NCI-H1105 treated with DMSO at 0.1 percent for 48 hours (cell line): Measurements from ENCODE around the gene MUC20.
"Not testable (repeated sequence)": the region's sequence is repeated elsewhere in the genome, so short reads cannot be mapped to it uniquely, and the experiment has no call there.

Experiments used
- DNase-seq: peaks from one replicate; lab custom pipeline; 2025; lab: John Stamatoyannopoulos, UW

Gene MUC20

GRCh38 chr3:195693428-195694216 is 27.2 kb upstream of the MUC20 start:
- DNase-seq: no peak

GRCh38 chr3:195694217-195695076 is 26.3 kb upstream of the MUC20 start:
- DNase-seq: not testable (repeated sequence)

- DNase-seq: no peak
Observed at GRCh38 chr3:195696632-195697278, 24.0 kb upstream of the MUC20 start.

- DNase-seq: no peak
Observed at GRCh38 chr3:195697582-195698324, 23.0 kb upstream of the MUC20 start.

DNA sequence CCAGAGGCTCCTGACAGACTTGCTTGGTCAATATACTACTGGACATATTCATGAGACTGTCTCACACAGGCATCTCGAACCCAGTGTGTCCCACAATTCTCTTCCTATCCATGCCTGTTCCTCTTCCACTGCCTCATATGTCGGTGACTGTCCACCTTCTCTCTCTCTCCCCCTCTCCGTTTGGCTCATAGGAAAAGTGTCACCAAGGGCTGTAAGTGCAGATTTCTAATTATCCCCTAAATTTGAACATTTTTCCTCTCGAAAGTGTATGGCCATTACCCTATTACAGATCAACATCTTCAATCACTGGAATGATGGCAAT is 22.5 kb upstream of the MUC20 start:
- no peak for DNase-seq

DNA sequence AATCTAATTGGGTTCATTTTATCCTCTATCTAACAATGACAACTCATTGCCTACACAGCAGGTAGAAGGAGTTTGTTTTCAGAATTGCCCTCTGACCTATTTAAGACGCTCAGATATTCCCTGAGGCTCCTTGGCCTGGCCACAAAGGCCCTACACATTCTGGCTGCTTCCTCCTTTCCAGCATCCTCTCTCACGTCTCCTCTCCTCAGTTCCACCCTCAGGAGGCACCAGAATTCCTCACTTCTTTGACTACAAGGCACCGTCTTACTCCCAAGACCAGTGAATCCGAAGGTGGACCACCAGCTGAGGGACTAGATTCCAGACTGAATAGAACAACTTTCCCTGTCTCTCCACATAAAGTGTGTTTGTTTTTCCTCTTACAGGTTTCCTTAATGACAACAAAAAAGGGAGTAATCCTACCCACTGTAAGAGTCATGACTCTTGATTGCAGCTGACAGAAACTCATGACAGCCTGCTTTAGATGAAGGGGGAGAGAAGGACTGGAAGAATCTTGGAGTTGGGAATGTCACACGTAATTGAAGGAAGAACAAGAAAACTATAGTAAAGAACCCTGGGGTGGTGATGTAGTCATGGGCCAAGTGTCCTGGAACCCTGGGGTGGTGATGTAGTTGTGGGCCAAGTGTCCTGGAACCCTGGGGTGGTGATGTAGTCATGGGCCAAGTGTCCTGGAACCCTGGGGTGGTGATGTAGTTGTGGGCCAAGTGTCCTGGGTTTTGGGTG is 22.0 kb upstream of the MUC20 start:
- DNase-seq: no peak

DNA sequence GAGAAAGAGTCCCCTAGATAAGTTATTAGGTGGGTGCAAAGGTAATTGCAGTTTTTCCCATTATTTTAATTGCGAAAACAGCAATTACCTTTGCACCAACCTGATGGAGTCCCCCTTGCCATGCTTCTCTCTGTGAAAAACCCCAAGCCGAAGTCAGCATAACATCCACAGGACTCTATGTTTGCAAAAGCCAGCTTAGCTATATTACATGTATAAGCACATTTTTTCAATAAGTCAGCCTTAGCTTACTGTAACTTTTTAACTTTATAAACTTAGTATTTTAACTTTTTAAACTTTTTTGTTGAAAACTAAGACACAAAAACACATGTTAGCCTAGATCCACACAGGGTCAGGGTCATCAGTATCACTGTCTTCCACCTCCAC is 21.4 kb upstream of the MUC20 start:
- DNase-seq: no peak

- DNase-seq: no peak
Observed at GRCh38 chr3:195699860-195700259, 20.9 kb upstream of the MUC20 start.

DNA sequence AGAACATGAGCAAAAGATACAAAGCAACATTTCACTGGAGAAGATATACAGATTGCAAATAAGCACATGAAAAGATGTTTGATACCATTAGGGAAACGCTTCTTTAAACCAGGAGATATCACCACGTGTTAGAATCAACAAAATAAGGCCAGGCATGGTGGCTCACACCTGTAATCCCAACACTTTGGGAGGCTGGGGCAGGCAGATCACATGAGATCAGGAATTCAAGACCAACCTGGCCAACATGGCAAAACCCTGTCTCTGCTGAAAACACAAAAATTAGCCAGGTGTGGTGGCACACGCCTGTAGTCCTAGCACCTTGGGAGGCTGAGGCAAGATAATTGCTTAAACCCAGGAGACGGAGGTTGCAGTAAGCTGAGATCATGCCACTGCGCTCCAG is 20.5 kb upstream of the MUC20 start:
- no peak for DNase-seq

DNA sequence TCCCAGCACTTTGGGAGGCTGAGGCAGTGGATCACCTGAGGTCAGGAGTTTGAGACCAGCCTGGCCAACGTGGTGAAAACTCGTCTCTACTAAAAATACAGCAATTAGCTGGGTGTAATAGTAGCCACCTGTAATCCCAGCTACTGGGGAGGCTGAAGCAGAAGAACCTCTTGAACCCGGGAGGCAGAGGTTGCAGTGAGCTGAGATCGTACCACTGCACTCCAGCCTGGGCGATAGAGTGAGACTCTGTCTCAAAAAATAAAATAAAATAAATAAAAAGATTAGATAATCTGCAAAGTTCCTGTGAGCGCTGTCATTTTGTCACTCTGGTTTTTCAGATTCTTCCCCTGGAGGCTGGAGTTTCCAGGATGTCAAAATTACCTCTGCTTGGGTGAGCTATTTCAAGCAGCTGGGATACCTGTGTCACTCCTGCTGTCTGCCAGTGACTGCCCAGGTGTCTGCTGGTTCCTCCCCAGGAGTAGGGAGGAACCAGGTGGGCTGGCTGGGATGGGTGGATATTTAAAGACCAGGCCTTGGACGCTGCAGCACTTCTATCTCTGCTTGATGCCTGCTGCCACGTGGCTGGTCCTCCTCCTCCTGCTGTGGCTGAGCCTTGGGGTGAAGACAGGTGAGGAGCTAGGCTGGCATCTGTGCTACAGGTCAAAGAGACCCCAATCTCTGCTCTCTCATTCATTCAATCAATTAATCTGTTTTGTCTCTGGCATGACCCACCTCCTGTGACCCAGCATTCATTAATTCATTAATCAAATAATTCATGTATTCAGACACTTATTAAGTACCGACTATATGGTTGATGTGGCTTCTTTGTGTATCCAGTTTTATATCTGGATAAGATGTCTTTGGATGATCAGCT is 19.5 kb upstream of the MUC20 start:
- no peak for DNase-seq

DNA sequence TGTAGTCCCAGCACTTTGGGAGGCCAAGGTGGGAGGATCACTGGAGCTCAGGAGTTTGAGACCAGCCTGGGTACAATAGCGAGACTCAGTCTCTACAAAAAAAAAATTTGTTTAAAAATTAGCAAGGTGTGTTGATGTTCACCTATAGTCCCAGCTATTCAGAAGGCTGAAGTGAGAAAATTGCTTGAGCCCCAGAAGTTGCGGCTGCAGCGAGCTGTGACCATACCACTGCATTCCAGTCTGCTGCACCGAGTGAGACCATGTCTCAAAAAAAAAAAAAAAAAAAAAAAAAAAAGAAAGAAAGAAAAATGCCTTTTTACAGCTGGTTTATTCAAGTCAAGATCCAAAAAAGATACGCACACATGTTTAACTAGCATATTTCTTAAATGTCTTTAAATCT is 17.0 kb upstream of the MUC20 start:
- DNase-seq: no peak

DNA sequence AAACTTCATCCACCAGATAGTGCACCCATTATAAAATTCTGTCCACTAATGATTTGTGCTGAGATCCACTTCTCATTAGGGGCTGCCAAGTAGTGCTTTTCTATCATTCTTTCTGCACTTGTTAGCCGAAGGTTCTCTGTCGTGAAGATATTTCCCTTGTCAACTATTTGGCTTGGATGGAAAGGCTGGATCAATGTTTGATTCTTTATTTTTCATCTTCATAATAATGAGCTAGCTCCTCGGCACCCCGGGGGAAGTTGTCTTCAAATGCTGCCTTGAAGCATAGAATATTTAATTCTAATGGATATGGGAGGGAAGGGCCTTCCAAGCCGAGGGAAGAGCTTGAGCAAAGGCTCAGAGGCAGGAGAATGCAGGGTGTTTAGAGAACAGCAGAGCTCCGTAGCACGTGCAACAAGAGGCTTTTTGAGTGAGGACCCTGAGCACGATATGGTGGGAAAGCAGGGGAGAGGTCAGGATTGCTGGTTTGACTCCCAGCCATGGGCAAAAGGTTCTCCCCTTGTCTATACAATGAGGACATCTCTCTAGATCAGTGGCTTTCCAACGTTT is 16.3 kb upstream of the MUC20 start:
- DNase-seq: no peak

DNA sequence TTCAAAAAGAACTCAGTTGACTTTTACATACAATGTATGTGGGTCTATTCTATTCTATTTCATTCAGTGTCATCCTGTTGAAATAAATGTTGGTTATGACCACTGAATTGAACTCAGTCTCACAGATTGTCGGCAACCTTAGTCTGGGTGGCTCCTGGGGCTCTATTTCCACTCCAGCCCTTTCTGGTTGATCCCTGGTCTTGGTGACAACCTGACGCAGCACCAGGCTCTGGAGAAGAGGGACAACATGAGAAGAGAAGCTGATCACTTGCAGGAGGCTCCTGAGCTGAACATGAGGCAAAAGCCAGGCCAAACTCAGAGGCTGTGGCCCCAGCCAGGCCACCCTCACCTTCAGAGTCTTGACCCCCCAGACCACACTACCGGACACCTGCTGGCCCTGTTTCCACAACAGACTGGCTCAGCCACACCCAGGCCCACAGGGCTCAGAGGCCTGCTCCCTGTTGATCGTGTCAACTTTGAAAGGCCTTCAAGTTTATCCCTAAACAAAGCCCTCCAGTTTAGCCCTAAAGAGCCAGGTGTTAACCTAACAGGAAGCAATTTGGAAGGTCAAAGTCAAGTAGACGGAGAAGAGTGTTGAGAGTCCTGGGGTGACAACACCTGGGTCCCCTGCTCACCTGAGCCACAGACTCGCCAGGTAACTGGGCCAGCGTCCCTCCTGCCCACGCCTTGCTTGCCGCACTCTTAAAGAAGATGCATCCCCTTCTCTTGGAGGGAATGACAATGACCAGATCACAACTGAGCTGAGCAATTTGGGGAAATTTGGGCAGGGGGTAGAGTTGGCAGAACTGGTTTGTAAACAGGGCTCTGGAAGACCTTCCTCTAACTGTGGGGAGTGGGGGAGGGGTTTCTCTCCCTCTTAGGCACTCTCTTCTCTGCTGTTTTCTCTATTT is 15.4 kb upstream of the MUC20 start:
- DNase-seq: no peak

DNA sequence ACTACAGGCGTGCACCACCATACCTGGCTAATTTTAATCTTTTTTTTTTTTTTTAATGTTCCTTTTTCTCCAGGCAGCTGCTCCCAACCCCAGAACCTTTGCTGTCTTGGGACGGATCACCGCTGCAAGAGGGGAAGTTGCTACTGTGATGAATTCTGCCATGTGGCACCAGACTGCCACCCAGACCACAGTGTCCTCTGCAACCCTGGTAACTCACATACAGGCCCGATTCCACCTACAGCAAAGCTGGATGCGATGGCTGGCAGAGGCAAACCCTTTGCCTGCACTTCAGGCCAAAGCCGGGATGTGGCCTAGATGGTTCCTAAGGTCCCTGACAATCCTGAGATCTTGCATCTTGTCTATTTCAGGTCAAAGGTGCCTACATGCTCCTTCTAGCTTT is 12.7 kb upstream of the MUC20 start:
- DNase-seq: no peak

- DNase-seq: no peak
Observed at GRCh38 chr3:195708626-195709481, 11.9 kb upstream of the MUC20 start.

DNA sequence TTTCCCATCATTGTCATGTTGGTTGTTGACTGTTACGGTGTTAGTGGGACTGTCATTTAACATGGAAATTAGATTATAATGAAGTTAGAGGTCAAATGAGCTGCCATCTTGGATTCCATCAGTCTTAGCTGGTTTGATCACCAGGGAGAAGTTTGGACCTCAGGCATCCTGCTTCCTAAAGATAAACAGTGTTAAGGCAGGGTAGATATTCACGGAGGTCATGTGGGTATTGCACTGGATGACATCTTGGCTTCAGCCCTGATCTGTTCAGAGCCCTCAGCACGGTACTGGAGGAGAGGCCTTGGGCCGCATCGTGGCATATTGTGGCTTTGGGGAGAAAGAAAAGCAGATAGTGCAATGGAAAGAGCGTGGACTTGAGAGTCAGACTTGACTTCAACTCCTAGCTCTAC is 11.1 kb upstream of the MUC20 start:
- DNase-seq: no peak

GRCh38 chr3:195710126-195710905 is 10.5 kb upstream of the MUC20 start:
- not testable (repeated sequence) for DNase-seq
